CD4-positive, alpha-beta T cell treated with Interleukin-12 subunit alpha and Interleukin-12 subunit beta, for 1 hour (primary cell): Measurements from ENCODE around the gene FITM1.
A peak's percentile ranks its signal among the peaks of the same experiment; 100 is the strongest.
"Not testable (repeated sequence)": the region's sequence is repeated elsewhere in the genome, so short reads cannot be mapped to it uniquely, and the experiment has no call there.

Source experiments
- DNase-seq: peaks from one replicate; pipeline ENCODE4 v3.0.0-alpha.2; 2020

Gene FITM1

GRCh38 chr14:24098229-24098926 lies 32.1 kb upstream of the FITM1 start:
- no peak for DNase-seq

GRCh38 chr14:24098927-24099813 lies 31.3 kb upstream of the FITM1 start:
- DNase-seq: no peak

GRCh38 chr14:24100197-24100981 lies 30.1 kb upstream of the FITM1 start:
- DNase-seq: no peak

DNA sequence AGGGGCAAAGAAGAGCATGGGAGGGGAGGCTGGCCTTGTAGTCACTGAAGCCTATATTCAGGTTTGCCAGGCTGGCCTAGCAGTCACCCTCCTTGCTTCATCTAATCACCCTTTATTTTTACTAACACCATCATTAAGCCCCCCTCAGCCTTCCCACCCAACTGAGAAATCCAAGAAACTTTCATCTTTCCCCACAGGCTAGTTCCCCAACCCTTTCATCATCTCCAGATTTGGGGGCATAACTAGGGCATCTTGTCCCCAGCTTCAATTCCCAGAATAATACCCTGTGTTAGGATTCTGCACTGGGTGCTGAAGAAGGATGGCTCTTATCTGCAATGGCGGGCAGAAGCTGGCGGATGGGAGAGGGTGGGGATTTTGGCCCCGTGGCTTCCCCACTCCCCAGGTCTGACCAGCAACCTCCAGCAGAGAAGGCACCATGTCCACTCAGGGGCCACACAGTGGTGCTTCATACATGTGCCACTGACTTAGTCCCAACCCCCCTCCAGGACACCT lies 29.4 kb upstream of the FITM1 start:
- DNase-seq: no peak

GRCh38 chr14:24102357-24103048 lies 28.0 kb upstream of the FITM1 start:
- no peak for DNase-seq

GRCh38 chr14:24103451-24103850 lies 27.0 kb upstream of the FITM1 start:
- no peak for DNase-seq

DNA sequence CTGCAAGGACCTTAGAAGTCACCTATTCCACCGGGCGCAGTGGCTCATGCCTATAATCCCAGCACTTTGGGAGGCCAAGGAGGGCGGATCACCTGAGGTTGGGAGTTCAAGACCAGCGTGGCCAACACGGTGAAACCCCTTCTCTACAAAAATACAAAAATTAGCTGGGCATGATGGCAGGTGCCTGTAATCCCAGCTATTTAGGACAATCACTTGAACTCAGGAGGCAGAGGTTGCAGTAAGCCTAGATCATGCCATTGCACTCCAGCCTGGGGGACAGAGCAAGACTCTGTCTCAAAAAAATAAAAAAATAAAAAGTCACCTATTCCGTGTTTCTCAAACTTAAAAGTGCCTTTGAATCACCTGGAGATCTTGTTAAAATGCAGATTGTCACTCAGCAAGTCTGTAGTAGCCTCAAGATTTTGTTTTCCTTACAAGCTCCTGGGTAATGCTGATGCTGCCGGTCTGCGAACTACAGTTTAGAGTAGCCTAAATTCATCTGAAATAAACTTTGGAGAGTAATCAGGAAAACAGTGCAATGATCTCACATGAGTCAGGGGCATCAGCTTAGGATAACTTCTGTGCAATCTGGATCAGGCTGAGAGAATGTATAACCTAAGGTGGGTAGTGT lies 24.7 kb upstream of the FITM1 start:
- not testable (repeated sequence) for DNase-seq

GRCh38 chr14:24106672-24107271 lies 23.7 kb upstream of the FITM1 start:
- no peak for DNase-seq

GRCh38 chr14:24108336-24108874 lies 22.1 kb upstream of the FITM1 start:
- DNase-seq: no peak

- DNase-seq: no peak
Observed at GRCh38 chr14:24110060-24110459, 20.4 kb upstream of the FITM1 start.

DNA sequence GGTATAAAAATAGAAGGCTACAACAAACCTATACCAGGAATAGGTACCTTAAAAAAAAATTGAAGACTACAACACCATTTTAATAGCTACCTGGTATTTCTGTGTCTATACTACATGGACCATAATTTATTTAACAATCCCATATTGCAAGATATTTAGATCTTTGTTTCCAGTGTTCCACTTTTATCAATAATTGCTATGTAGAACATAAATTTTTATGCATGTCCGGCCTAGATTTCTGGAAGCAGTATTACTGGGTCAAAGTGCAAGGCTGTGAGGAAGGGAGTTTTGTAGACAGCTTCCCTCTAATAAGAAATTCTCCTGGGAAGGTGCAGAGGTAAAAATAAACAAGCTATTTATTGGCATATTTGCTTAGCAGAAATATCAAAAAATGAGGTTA lies 19.9 kb upstream of the FITM1 start:
- no peak for DNase-seq

- DNase-seq: no peak
Observed at GRCh38 chr14:24113379-24113800, 17.1 kb upstream of the FITM1 start.

- peak; percentile 84 for DNase-seq
Observed at GRCh38 chr14:24113801-24114531, 16.5 kb upstream of the FITM1 start.

DNA sequence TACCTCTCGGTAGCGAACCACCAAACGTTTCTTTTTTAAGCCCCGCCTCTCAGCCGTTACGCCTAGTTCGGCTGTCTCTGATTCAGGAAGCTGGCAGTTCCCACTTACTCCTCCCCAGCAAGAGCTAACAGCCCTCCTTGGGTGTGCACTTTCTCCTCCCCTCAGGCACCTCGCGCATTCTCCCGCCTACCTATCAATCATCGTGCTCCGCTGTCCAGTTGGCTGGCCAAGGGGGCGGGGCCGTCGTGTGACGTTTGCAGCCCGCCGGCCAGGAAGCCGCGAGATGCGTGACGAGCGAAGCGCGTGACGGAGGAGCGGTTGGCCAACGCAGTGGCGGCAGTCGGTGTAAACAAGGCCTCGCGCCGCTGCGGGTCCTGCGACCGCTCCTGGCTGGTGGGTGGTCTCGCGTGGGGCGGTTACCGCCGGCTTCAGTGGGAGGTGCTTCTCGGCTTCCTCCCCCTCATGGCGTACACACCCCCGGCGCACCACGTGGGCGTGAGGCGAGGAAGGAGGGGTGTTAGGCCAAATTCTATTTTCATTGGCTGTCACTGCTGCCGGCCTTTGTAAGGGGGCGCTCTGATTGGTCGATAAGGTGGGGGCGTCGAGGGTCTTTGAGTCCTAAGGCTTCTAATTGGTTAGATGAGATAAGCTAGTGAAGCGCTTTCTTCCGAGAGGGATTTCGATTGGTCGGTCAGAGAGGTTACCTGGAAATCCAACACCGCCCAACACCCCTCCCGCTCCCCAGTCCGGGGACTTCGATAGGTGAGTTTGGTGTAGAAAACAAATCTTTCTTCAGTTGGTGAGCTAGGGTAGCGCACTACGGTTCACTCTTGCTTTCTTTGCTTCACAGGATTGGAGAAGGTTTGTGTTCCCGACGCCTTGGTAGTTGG lies 15.7 kb upstream of the FITM1 start, which contains the start of the genes DCAF11 and NRL:
Gene DCAF11 (plus strand): TSS at position 246 of the 890 bp plus-strand sequence. CDS start 818 bp downstream, outside the sequence.
Gene NRL (minus strand): TSS at position 418 of the 890 bp plus-strand sequence. CDS start 32,101 bp downstream, outside the sequence.
- DNase-seq: peak; percentile 99

- DNase-seq: no peak
Observed at GRCh38 chr14:24115422-24116127, 14.9 kb upstream of the FITM1 start.

DNA sequence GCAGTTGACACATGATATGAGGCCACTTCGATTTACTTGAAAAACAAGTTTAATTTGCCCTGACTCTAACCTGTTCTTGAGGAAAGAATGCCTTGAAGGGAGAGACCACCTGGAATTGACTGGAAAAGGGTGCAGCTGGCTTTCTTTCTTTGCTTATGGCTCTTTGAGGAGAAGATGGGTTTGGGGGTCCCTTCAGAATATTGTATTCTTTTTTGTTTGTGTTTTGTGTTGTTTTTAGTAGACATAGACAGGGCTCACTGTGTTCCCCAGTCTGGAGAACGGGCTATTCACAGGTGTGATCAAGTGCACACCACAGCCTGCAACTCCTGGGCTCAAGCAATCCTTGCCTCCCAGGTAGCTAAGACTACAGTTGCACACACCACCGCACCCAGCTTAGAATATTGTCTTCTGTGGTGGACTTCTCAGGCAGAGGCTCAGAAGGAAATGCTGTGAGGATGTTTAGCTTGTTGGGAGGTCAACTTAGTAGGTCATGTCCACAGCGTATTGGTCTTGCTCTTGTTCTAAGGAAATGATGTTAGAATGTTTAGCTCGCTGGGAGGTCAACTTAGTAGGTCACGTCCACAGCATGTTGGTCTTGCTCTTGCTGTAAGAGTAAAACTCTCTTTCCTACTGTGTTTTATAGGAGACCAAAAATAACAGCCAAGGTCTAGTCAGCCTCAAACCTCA lies 14.2 kb upstream of the FITM1 start:
- DNase-seq: no peak

GRCh38 chr14:24117179-24117578 lies 13.3 kb upstream of the FITM1 start:
- no peak for DNase-seq

DNA sequence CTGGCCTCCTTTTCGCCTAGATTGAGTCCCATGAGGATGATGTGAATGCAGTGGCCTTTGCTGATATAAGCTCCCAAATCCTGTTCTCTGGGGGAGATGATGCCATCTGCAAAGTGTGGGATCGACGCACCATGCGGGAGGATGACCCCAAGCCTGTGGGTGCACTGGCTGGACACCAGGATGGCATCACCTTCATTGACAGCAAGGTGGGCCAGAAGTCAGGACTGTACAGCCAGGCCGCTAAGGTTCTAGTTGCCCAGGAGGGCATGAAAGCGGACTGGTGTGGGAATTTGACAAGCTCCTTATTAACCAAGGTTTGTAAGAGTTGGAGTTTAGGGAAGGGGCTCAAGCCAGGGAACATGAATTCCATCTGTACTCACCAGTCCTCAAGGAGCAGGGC lies 10.8 kb upstream of the FITM1 start:
- DNase-seq: no peak
